Measurements from ENCODE around the gene LGI2.

- TF ChIP-seq EZH2 (IDR thresholded peaks at IDR 0.05), result no peak
- no peak for TF ChIP-seq CTCF (IDR thresholded peaks at IDR 0.05)
These were observed 61.3 kb downstream of the LGI2 start for GRCh38 chr4:24969486-24969885.
